H1 (cell line): ENCODE data around the gene ABHD2. TPM values are rescaled to one million over a fixed set of nuclear protein-coding genes. Genes with fewer than 3 reads are reported as not detected.
"Not testable (repeated sequence)": the region's sequence is repeated elsewhere in the genome, so short reads cannot be mapped to it uniquely, and the experiment has no call there.

Experiments
- CTCF ChIA-PET: fragments of 300-600 bp; sonication (Branson Sonifier 250); formaldehyde crosslinking; loops from one replicate; lab custom pipeline; 2021; ENCODE audit not compliant: partially characterized antibody; lab: Charles Lee
- POLR2A ChIA-PET: fragments of 300-600 bp; sonication (Branson Sonifier 250); formaldehyde crosslinking; loops from one replicate; lab custom pipeline; 2021; ENCODE audit warnings: inconsistent platforms; ENCODE audit not compliant: partially characterized antibody; lab: Charles Lee
- DNase-seq, 2 experiments: peaks; one replicate each; pipeline versions ENCODE4 v3.0.0 to v3.0.0-alpha.2; 2010 to 2022; ENCODE audit warnings: low spot score in 2 of 2, low read depth in 1 of 2, mixed read lengths in 1 of 2
- FAIRE-seq: peaks from 2 replicates; lab custom pipeline; 2011; peaks lifted over from hg19 to GRCh38; lab: Jason Lieb, UNC
- H2AFZ ChIP-seq: 2 replicates; pipeline ENCODE4 v1.8.1; 2012; ENCODE audit warnings: low read length, inconsistent platforms
- H2AK5ac ChIP-seq: 2 replicates; pipeline ENCODE4 v1.6.1; 2013; ENCODE audit warnings: low read depth, low read length
- H2BK120ac ChIP-seq: replicated peaks from 2 replicates; pipeline ENCODE3; 2013; ENCODE audit warnings: low read depth, low read length, inconsistent platforms
- H2BK12ac ChIP-seq: 2 replicates; pipeline ENCODE4 v1.6.1; 2013; ENCODE audit warnings: low read depth, low read length
- H2BK15ac ChIP-seq: 2 replicates; pipeline ENCODE4 v1.6.1; 2013; ENCODE audit warnings: low read length
- H2BK20ac ChIP-seq: 2 replicates; pipeline ENCODE4 v1.6.1; 2013; ENCODE audit warnings: low read length
- H2BK5ac ChIP-seq: 2 replicates; pipeline ENCODE4 v1.6.1; 2013; ENCODE audit warnings: low read depth, low read length
- H3K14ac ChIP-seq: 2 replicates; pipeline ENCODE4 v1.6.1; 2013; ENCODE audit warnings: inconsistent platforms; ENCODE audit not compliant: insufficient read length
- H3K18ac ChIP-seq: 2 replicates; pipeline ENCODE4 v1.6.1; 2013; ENCODE audit warnings: low read length; ENCODE audit errors: extremely low read depth
- H3K23ac ChIP-seq: 2 replicates; pipeline ENCODE4 v1.6.1; 2013; ENCODE audit warnings: inconsistent platforms; ENCODE audit not compliant: insufficient read length
- H3K23me2 ChIP-seq: 2 replicates; pipeline ENCODE4 v1.6.1; 2013; ENCODE audit warnings: low read depth, low read length
- H3K27ac ChIP-seq: 2 replicates; pipeline ENCODE4 v1.6.1; 2011; ENCODE audit warnings: low read depth, low read length, inconsistent platforms
- H3K27me3 ChIP-seq, 4 experiments: replicated peaks in 1 of 4; 1 replicate in 1 of 4; 2 replicates in 3 of 4; pipeline versions ENCODE4 v1.6.1 to v1.8.1; 2011 to 2013; ENCODE audit warnings: low read length in 3 of 4, mild to moderate bottlenecking in 3 of 4, inconsistent platforms in 2 of 4, mixed read lengths in 2 of 4, moderate library complexity in 1 of 4; ENCODE audit not compliant: control insufficient read depth in 3 of 4, insufficient read depth in 3 of 4; ENCODE audit errors: extremely low read depth in 1 of 4
- H3K36me3 ChIP-seq, 4 experiments: 2 replicates each; pipeline versions ENCODE4 v1.6.1 to v1.8.1; 2011 to 2013; ENCODE audit warnings: mild to moderate bottlenecking in 4 of 4, low read length in 3 of 4, moderate library complexity in 2 of 4, control low read depth in 1 of 4, inconsistent platforms in 1 of 4; ENCODE audit not compliant: insufficient read depth in 4 of 4, control insufficient read depth in 2 of 4
- H3K4ac ChIP-seq: replicated peaks from 2 replicates; pipeline ENCODE3; 2013; ENCODE audit warnings: low read length, low read depth, mixed read lengths, inconsistent platforms; ENCODE audit not compliant: insufficient read length
- H3K4me1 ChIP-seq, 4 experiments: replicated peaks in 1 of 4; 1 replicate in 1 of 4; 2 replicates in 3 of 4; pipeline versions ENCODE4 v1.6.1 to v1.8.1; 2011 to 2013; ENCODE audit warnings: low read length in 3 of 4, inconsistent platforms in 2 of 4, mixed read lengths in 1 of 4; ENCODE audit not compliant: insufficient read depth in 4 of 4, control insufficient read depth in 3 of 4
- H3K4me2 ChIP-seq, 2 experiments: 2 replicates each; pipeline versions ENCODE4 v1.6.1 to v1.8.1; 2011 to 2013; ENCODE audit warnings: low read depth in 2 of 2, low read length in 2 of 2, control low read depth in 1 of 2, inconsistent platforms in 1 of 2, mild to moderate bottlenecking in 1 of 2; ENCODE audit not compliant: insufficient read depth in 1 of 2
- H3K4me3 ChIP-seq, 4 experiments: fragments of 200-600, 300-600 bp in 1 of 4; sonication (generic), shearing (Covaris generic), sonication (Bioruptor Twin) in 1 of 4; 2 replicates each; pipeline versions ENCODE4 v1.5.1 to v1.8.1; 2011 to 2016; ENCODE audit warnings: low read length in 4 of 4, low read depth in 3 of 4, control low read depth in 2 of 4, inconsistent platforms in 2 of 4, mild to moderate bottlenecking in 2 of 4, mixed read lengths in 1 of 4, moderate library complexity in 1 of 4; ENCODE audit not compliant: insufficient read depth in 2 of 4; ENCODE audit errors: extremely low read depth in 1 of 4
- H3K56ac ChIP-seq: replicated peaks from 2 replicates; pipeline ENCODE3; 2013; ENCODE audit warnings: low read depth, mild to moderate bottlenecking, mixed read lengths, low read length, inconsistent platforms; ENCODE audit not compliant: insufficient read length
- H3K79me1 ChIP-seq: 2 replicates; pipeline ENCODE4 v1.6.1; 2013; ENCODE audit warnings: low read depth, low read length, control low read depth
- H3K79me2 ChIP-seq, 2 experiments: 2 replicates each; pipeline versions ENCODE4 v1.6.1 to v1.8.1; 2012 to 2013; ENCODE audit warnings: low read length in 2 of 2, mild to moderate bottlenecking in 2 of 2, inconsistent platforms in 1 of 2; ENCODE audit not compliant: insufficient read depth in 2 of 2, control insufficient read depth in 1 of 2
- H3K9ac ChIP-seq, 4 experiments: replicated peaks in 1 of 4; 1 replicate in 1 of 4; 2 replicates in 3 of 4; pipeline versions ENCODE4 v1.6.1 to v1.8.1; 2011 to 2013; ENCODE audit warnings: low read depth in 3 of 4, low read length in 3 of 4, control low read depth in 2 of 4, mild to moderate bottlenecking in 2 of 4, moderate library complexity in 2 of 4, inconsistent platforms in 1 of 4; ENCODE audit errors: extremely low read depth in 1 of 4
- H3K9me3 ChIP-seq, 2 experiments: 2 replicates each; pipeline versions ENCODE4 v1.6.1 to v1.8.1; 2012 to 2013; ENCODE audit warnings: mild to moderate bottlenecking in 2 of 2, moderate library complexity in 2 of 2, control low read depth in 1 of 2, inconsistent platforms in 1 of 2, low read depth in 1 of 2, low read length in 1 of 2, mixed read lengths in 1 of 2; ENCODE audit not compliant: insufficient read depth in 2 of 2
- H4K20me1 ChIP-seq, 2 experiments: replicated peaks in 1 of 2; 2 replicates each; pipeline versions ENCODE3 to v1.8.1; 2011 to 2013; ENCODE audit warnings: inconsistent platforms in 2 of 2, low read length in 2 of 2, mild to moderate bottlenecking in 1 of 2; ENCODE audit not compliant: insufficient read depth in 2 of 2, control insufficient read depth in 1 of 2
- H4K5ac ChIP-seq: 2 replicates; pipeline ENCODE4 v1.6.1; 2013; ENCODE audit warnings: low read length, low read depth, mixed read lengths, inconsistent platforms; ENCODE audit not compliant: insufficient read length
- H4K8ac ChIP-seq: 2 replicates; pipeline ENCODE4 v1.8.0; 2013; ENCODE audit warnings: mild to moderate bottlenecking, moderate library complexity, low read length, inconsistent platforms; ENCODE audit not compliant: insufficient read depth; ENCODE audit errors: extremely low read depth
- H4K91ac ChIP-seq: replicated peaks from 2 replicates; pipeline ENCODE3; 2013; ENCODE audit warnings: low read length, mixed read lengths, inconsistent platforms; ENCODE audit not compliant: insufficient read length
- KDM1A ChIP-seq: fragments of 200-600, 300-600 bp; sonication (generic); IDR thresholded peaks from 2 replicates; pipeline ENCODE4 v1.7.1; 2016; ENCODE audit warnings: mild to moderate bottlenecking, low read length, borderline replicate concordance
- USF2 ChIP-seq: IDR thresholded peaks from 2 replicates; pipeline ENCODE4 v1.6.1; 2011; ENCODE audit warnings: low read length, improper control_type of control experiment
- WGBS, 2 experiments: shearing (Covaris generic) in 1 of 2; methylation state at CpG; one replicate each; pipeline versions ENCODE4 v1.1.6 to v1.1.7; 2013 to 2015; ENCODE audit warnings: low lambda C conversion rate in 2 of 2, mixed read lengths in 2 of 2, inconsistent platforms in 1 of 2, low coverage in 1 of 2, missing lambda C conversion rate in 1 of 2; ENCODE audit not compliant: insufficient replicate concordance in 2 of 2, insufficient coverage in 1 of 2, insufficient read length in 1 of 2; ENCODE audit errors: extremely low coverage in 1 of 2, missing lambda C conversion rate in 1 of 2; 5-methylcytosine and 5-hydroxymethylcytosine counted together
- polyA plus RNA-seq, 7 experiments: library from polyadenylated mRNA; depleted of rRNA in 3 of 7; stranded (reverse) in 5 of 7; unstranded in 2 of 7; fragments of >200 nt in 5 of 7; fragments of 200-250 nt in 2 of 7; gene quantifications; 1 replicate in 5 of 7; 2 replicates in 1 of 7; 4 replicates in 1 of 7; pipeline versions ENCODE4 v1.2.1 to v1.2.3, GENCODE V29; 2011 to 2013; ENCODE audit warnings: missing spikeins in 2 of 7, mixed read lengths in 2 of 7
- total RNA-seq: library from RNA; stranded (reverse); fragmentation: NEBNext Ultra II Directional; extraction: Animal tissue kit (Norgen Biotek cat#: 25700); gene quantifications from 2 replicates; pipeline ENCODE4 v1.2.1, GENCODE V29; 2021

ABHD2 gene
- total and polyA plus RNA-seq, 2 of the 8 experiments (the other 6 are each of a cell fraction or from before 2014, with no cell fraction given): 9.1 to 23.7 TPM

GRCh38 chr15:89248584-89248983, 160.3 kb downstream of the ABHD2 start (continued):
- TF ChIP-seq USF2: no peak
- no peak for TF ChIP-seq KDM1A

GRCh38 chr15:89250142-89250541, 161.9 kb downstream of the ABHD2 start:
- DNase-seq, H3K23me2 ChIP-seq, H4K5ac ChIP-seq, H2BK12ac ChIP-seq, H3K27me3 ChIP-seq, H3K9me3 ChIP-seq, H2BK15ac ChIP-seq, H2BK20ac ChIP-seq, H3K18ac ChIP-seq, H2BK5ac ChIP-seq, H2BK120ac ChIP-seq, H3K79me1 ChIP-seq, H3K27ac ChIP-seq, H3K23ac ChIP-seq, H2AFZ ChIP-seq, H3K4me3 ChIP-seq, H3K4me2 ChIP-seq, H4K91ac ChIP-seq, CTCF ChIA-PET, H4K20me1 ChIP-seq, FAIRE-seq, H3K56ac ChIP-seq, H3K4me1 ChIP-seq, H2AK5ac ChIP-seq, H3K9ac ChIP-seq, POLR2A ChIA-PET, H3K4ac ChIP-seq, H4K8ac ChIP-seq, H3K14ac ChIP-seq: not testable (repeated sequence)
- H3K36me3 ChIP-seq: peaks cover 6 to 37% (median 27%) of the 10 kb centered on the region in 4 experiments; a peak in 7 of 8 replicates
- WGBS, 2 experiments: 90% methylated on average over 5 of the region's 5 CpGs; no CpG with 5 or more reads in 1 of the 2 experiments
- H3K79me2 ChIP-seq: peaks cover 4 to 25% of the 10 kb centered on the region in 2 experiments; a peak in 3 of 4 replicates
